ENCODE data around the gene ATMIN. TPM values are rescaled to one million over a fixed set of nuclear protein-coding genes. Genes with fewer than 3 reads are reported as not detected.

The ATMIN gene
- total and polyA plus RNA-seq, 4 donors = 6.8 to 17.8 (median 12.3) TPM

- no peak overlapping the region for H3K27ac ChIP-seq (ENCODE audit: low read depth in 1 of 2, low read length in 2 of 2)
- no peak overlapping the region for H3K9ac ChIP-seq (ENCODE audit: low read depth in 1 of 2, low read length in 2 of 2)
- DNase-seq (ENCODE audit: low spot score) = no peak
- TF ChIP-seq EGR1 (IDR thresholded peaks at IDR 0.05; ENCODE audit: low read depth in 2 of 2) = no peak
- no peak for TF ChIP-seq RXRA (IDR thresholded peaks at IDR 0.05)
- TF ChIP-seq YY1 (IDR thresholded peaks at IDR 0.05) = no peak
- no peak for TF ChIP-seq NR2F2 (IDR thresholded peaks at IDR 0.05)
- no peak for TF ChIP-seq REST (IDR thresholded peaks at IDR 0.05)
- TF ChIP-seq TAF1 (conservative IDR thresholded peaks at IDR 0.05) = no peak
- no peak for TF ChIP-seq ATF3 (IDR thresholded peaks at IDR 0.05)
- TF ChIP-seq HNF4A (conservative IDR thresholded peaks at IDR 0.05) = no peak
- TF ChIP-seq, protein P1, sequence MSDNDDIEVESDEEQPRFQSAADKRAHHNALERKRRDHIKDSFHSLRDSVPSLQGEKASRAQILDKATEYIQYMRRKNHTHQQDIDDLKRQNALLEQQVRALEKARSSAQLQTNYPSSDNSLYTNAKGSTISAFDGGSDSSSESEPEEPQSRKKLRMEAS (IDR thresholded peaks at IDR 0.05) = no peak
- no peak for TF ChIP-seq RAD21 (IDR thresholded peaks at IDR 0.05)
- TF ChIP-seq HNF4G (IDR thresholded peaks at IDR 0.05) = no peak
- no peak for TF ChIP-seq FOXA2 (IDR thresholded peaks at IDR 0.05)
- no peak for TF ChIP-seq FOXA1 (IDR thresholded peaks at IDR 0.05)
- no peak for TF ChIP-seq JUND (IDR thresholded peaks at IDR 0.05)
- no peak for TF ChIP-seq SP1 (IDR thresholded peaks at IDR 0.05)
- no peak for TF ChIP-seq ZBTB33 (IDR thresholded peaks at IDR 0.05)
- no peak for TF ChIP-seq CTCF (IDR thresholded peaks at IDR 0.05; ENCODE audit: low read depth, low read length, missing input control)
- no peak for TF ChIP-seq GABPA (IDR thresholded peaks at IDR 0.05 in 1 of 2, conservative IDR thresholded peaks at IDR 0.05 in 1 of 2)
- peaks cover 1 to 30% (median 17%) of the 10 kb centered on the region in 4 donors for H3K36me3 ChIP-seq (ENCODE audit: control insufficient read depth in 4 of 4, insufficient read depth in 3 of 4, low read depth in 1 of 4, low read length in 3 of 4)
- no peaks in the 10 kb centered on the region for H3K9me3 ChIP-seq (ENCODE audit: control insufficient read depth in 4 of 4, low read length in 3 of 4)
- no peaks in the 10 kb centered on the region for H3K27me3 ChIP-seq (ENCODE audit: control insufficient read depth in 4 of 4, insufficient read depth in 4 of 4, low read length in 3 of 4)
- H3K4me1 ChIP-seq (ENCODE audit: control insufficient read depth in 4 of 4, insufficient read depth in 4 of 4, low read length in 3 of 4) = no peaks in the 10 kb centered on the region
- WGBS = 97% methylated on average over 4 of the region's 4 CpGs
- no peak overlapping the region for H3K4me3 ChIP-seq (ENCODE audit: low read depth in 1 of 3, low read length in 3 of 3)
Measured at GRCh38 chr16:81026429-81026828, 9.2 kb upstream of the ATMIN start.

All from liver (tissue), 9 donors.